AG04450 (cell line): ENCODE measurements around the gene ACBD7. TPM values are rescaled to one million over a fixed set of nuclear protein-coding genes. Genes with fewer than 3 reads are reported as not detected.

Experiments
- CTCF ChIA-PET: fragments of 300-600, 350-600 bp; formaldehyde crosslinking; extraction: SDS; loops from one replicate; lab custom pipeline; 2022; ENCODE audit warnings: antibody characterized with exemption, inconsistent platforms; lab: Charles Lee
- POLR2A ChIA-PET: fragments of 350-600 bp; formaldehyde crosslinking; extraction: SDS; loops from one replicate; lab custom pipeline; 2021; ENCODE audit warnings: antibody characterized with exemption, inconsistent platforms; lab: Yijun Ruan, JAX
- DNase-seq: peaks from one replicate; pipeline ENCODE4 v3.0.0-alpha.2; 2011; ENCODE audit warnings: low read depth, low spot score
- H3K27ac ChIP-seq: one replicate; pipeline ENCODE4 v1.5.1; 2012; ENCODE audit warnings: low read depth, low read length, control low read depth
- H3K27me3 ChIP-seq: one replicate; pipeline ENCODE4 v1.6.0; 2012; ENCODE audit warnings: low read length; ENCODE audit not compliant: control insufficient read depth, insufficient read depth
- H3K4me3 ChIP-seq: 2 replicates; pipeline ENCODE4 v1.5.1; 2011; ENCODE audit warnings: mild to moderate bottlenecking, low read depth, low read length, control low read depth
- H3K9me3 ChIP-seq: 2 replicates; pipeline ENCODE4 v1.5.1; 2012; ENCODE audit warnings: low read length; ENCODE audit not compliant: control insufficient read depth, insufficient read depth
- polyA plus RNA-seq: library from polyadenylated mRNA; depleted of rRNA; stranded (reverse); fragments of >200 nt; gene quantifications from 2 replicates; pipeline ENCODE4 v1.2.3, GENCODE V29; 2011
- TF ChIP-seq, protein P1 (sequence below): IDR thresholded peaks from 2 replicates; pipeline ENCODE4 v1.5.1; 2011; ENCODE audit warnings: low read depth, low read length, control low read depth, inconsistent platforms

Gene ACBD7
- polyA plus RNA-seq, 1 experiment, result 0.67 TPM

DNA sequence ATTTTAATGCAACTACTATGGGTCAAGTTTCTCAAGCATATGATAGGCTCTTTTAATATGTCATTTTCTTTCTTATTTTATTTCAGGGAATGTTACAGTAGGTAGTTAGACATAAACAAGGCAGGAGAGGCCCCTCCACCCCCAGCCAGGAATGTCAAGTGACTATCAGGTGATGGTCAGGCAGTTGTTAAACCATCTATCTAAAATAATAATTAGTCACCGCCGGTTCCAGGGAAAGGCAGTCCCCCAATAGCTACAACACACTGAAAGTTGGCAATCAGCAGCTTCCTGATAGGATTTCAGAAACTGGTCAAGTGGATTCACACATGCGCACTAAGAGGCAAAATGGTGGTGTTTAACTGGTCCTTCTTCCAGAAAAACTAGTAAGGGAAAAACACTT, 35.5 kb downstream of the ACBD7 start:
- no peak for DNase-seq
- POLR2A ChIA-PET, result no interaction called here
- H3K4me3 ChIP-seq, result no peak overlapping the region
- H3K27me3 ChIP-seq, result peaks cover 2% of the 10 kb centered on the region
- CTCF ChIA-PET, result no interaction called here
- no peak overlapping the region for H3K27ac ChIP-seq
- no peaks in the 10 kb centered on the region for H3K9me3 ChIP-seq
- TF ChIP-seq, protein P1, sequence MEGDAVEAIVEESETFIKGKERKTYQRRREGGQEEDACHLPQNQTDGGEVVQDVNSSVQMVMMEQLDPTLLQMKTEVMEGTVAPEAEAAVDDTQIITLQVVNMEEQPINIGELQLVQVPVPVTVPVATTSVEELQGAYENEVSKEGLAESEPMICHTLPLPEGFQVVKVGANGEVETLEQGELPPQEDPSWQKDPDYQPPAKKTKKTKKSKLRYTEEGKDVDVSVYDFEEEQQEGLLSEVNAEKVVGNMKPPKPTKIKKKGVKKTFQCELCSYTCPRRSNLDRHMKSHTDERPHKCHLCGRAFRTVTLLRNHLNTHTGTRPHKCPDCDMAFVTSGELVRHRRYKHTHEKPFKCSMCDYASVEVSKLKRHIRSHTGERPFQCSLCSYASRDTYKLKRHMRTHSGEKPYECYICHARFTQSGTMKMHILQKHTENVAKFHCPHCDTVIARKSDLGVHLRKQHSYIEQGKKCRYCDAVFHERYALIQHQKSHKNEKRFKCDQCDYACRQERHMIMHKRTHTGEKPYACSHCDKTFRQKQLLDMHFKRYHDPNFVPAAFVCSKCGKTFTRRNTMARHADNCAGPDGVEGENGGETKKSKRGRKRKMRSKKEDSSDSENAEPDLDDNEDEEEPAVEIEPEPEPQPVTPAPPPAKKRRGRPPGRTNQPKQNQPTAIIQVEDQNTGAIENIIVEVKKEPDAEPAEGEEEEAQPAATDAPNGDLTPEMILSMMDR, result no peak

DNA sequence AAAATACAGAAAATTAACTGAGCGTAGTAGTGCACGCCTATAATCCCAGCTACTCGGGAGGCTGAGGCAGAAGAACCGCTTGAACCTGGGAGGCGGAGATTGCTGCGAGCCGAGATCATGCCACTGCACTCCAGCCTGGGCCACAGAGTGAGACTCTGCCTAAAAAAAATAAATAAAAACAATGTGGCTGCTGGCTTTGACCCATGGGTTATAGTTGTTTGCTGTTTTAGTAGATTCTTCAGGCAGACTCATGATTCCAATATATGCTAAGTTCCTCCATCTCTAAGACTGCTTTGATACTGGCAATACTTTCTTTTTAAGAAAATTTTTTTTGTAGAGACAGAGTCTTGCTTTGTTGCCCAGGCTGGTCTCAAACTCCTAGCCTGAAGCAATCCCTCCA, 36.5 kb downstream of the ACBD7 start:
- H3K27ac ChIP-seq, result no peak overlapping the region
- DNase-seq, result no peak
- no peak overlapping the region for H3K4me3 ChIP-seq
- CTCF ChIA-PET, result no interaction called here
- H3K27me3 ChIP-seq, result no peaks in the 10 kb centered on the region
- TF ChIP-seq, protein P1, result no peak
- no peaks in the 10 kb centered on the region for H3K9me3 ChIP-seq
- POLR2A ChIA-PET, result no interaction called here

DNA sequence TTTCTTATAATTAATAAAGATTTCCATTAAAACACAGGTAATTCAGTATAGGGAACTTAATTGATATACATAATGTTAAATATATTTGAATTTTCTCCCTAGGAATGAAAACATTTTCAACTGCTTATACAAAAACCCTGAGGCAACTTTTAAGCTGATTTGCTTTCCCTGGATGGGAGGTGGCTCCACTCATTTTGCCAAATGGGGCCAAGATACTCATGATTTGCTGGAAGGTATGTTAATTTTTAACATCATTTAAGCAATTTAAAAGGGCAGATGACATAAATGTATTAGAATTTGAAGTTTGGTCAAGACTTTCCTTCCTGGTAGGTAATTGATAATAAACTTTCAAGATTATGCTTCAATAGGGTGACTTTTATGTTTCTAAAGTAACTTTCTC, 39.0 kb downstream of the ACBD7 start:
- CTCF ChIA-PET, result no interaction called here
- POLR2A ChIA-PET, result interaction anchor here (0.7 kb wide), 1 partner anchor 1781 kb away, joined by 12 read pairs; no protein-coding TSS in a partner anchor

DNA sequence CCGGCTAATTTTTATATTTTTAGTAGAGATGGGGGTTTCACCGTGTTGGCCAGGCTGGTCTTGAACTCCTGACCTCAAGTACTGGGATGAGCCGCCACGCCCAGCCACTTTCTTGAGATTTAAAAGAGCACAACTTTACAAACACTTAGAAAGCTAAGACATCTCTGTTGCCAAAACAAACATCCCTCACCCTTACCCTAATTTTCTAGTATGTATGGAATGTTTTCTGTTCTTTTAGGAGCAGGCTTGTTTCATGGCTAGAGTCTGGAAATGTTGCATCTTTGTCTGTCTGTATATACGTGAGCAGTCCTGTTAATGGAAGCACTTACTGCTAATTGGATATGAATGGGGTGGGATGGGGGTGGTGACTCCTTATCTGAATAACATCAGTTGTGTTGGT, 42.0 kb downstream of the ACBD7 start:
- ChIA-PET POLR2A (no interaction called here), CTCF (no interaction called here)
- TF ChIP-seq, protein P1, result no peak
- no peak overlapping the region for H3K27ac ChIP-seq
- DNase-seq, result no peak
- H3K4me3 ChIP-seq, result no peak overlapping the region
- no peaks in the 10 kb centered on the region for H3K9me3 ChIP-seq
- peaks cover 2% of the 10 kb centered on the region for H3K27me3 ChIP-seq

More for the DNA sequence above, 39.0 kb downstream of the ACBD7 start:
- H3K9me3 ChIP-seq, result no peaks in the 10 kb centered on the region
- TF ChIP-seq, protein P1, result no peak
- no peak overlapping the region for H3K27ac ChIP-seq
- H3K27me3 ChIP-seq, result peaks cover 2% of the 10 kb centered on the region
- no peak overlapping the region for H3K4me3 ChIP-seq
- DNase-seq, result no peak

DNA sequence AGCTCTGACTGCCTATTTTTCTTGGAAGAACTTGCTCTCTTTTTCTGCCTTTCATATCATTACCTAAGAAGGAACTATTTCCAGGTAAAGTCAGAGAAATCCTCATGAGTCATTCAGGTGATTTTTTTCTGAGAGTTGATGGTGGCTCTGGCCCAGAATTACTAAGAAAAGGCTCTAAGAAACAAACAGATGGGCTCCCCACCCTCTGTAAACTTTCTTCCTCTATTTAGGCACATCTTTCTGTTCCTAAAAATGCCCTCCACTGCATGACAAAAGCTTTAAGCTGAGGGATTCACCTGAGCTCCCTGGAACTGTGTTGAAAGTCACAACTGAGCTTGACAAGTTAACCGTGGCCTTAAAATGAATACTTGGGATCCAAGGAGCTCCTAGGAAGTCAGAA, 43.2 kb downstream of the ACBD7 start:
- no peak for DNase-seq
- POLR2A ChIA-PET, result no interaction called here

More for the DNA sequence above, 43.2 kb downstream of the ACBD7 start:
- CTCF ChIA-PET, result no interaction called here
- no peak overlapping the region for H3K27ac ChIP-seq
- H3K4me3 ChIP-seq, result no peak overlapping the region
- H3K9me3 ChIP-seq, result no peaks in the 10 kb centered on the region
- TF ChIP-seq, protein P1, result no peak
- H3K27me3 ChIP-seq, result peaks cover 2% of the 10 kb centered on the region
